ENCODE data around the gene TUB. TPM values are rescaled to one million over a fixed set of nuclear protein-coding genes. Genes with fewer than 3 reads are reported as not detected.

TUB gene
- total and polyA plus RNA-seq, 2 of the 13 experiments (the other 11 are each of a cell fraction or from before 2014, with no cell fraction given): 4.3 to 5.6 TPM

DNA sequence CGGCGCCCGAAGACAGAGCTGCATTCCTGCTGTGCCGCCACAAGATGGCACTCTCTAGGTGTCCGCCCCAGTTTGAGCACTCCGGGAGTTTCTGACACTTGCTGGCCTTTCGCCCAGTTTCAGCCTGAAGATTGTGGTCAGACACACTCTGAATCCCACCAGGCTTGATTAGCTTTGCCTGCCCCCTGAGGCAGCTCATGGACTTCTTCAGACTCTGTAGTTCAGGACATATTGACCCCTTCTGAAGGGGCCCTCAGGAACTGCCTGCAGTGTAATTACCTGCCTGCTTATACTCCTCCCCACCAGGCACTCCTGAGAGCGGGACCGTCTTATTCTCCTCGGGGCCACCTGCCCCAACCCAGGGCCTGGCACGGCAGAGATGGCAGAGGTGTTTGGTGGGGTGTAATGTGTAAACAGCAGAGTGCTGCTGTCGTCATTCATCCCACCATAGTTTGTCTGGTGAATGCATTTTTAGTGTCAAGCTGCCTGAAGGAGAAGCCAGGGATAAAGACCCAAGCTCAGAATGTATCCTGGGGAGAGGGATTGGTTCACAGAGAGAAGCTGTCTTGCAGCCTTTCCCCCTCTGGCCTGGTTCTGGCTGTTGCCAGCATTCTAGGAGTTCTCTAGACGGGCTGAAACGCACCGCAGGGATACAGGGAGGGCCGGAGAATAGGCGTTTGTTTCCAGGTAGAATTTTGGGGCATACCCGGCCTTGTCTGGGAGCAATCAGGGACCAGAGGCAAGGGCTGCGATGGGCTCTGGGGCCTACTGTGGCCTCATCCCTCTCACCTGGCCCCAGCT, 47.5 kb upstream of the TUB start (continued):
- TF ChIP-seq ZFY (CRISPR knock-in tag; IDR thresholded peaks at IDR 0.05) (no peak), HMGA1 (CRISPR knock-in tag; conservative IDR thresholded peaks at IDR 0.05) (no peak), GLI4 (CRISPR knock-in tag; IDR thresholded peaks at IDR 0.05; ENCODE audit: borderline replicate concordance) (no peak), TEAD3 (CRISPR knock-in tag; optimal IDR thresholded peaks at IDR 0.05; ENCODE audit: borderline replicate concordance) (peak; percentile 73), FOXK1 (CRISPR knock-in tag; IDR thresholded peaks at IDR 0.05; ENCODE audit: borderline replicate concordance, low read depth) (no peak), XRCC5 (optimal IDR thresholded peaks at IDR 0.05; ENCODE audit: low read length) (peak; percentile 77)
- TF ChIP-seq, protein P1, sequence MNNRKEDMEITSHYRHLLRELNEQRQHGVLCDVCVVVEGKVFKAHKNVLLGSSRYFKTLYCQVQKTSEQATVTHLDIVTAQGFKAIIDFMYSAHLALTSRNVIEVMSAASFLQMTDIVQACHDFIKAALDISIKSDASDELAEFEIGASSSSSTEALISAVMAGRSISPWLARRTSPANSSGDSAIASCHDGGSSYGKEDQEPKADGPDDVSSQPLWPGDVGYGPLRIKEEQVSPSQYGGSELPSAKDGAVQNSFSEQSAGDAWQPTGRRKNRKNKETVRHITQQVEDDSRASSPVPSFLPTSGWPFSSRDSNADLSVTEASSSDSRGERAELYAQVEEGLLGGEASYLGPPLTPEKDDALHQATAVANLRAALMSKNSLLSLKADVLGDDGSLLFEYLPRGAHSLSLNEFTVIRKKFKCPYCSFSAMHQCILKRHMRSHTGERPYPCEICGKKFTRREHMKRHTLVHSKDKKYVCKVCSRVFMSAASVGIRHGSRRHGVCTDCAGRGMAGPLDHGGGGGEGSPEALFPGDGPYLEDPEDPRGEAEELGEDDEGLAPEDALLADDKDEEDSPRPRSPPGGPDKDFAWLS (CRISPR knock-in tag; IDR thresholded peaks at IDR 0.05; ENCODE audit: borderline replicate concordance): no peak

DNA sequence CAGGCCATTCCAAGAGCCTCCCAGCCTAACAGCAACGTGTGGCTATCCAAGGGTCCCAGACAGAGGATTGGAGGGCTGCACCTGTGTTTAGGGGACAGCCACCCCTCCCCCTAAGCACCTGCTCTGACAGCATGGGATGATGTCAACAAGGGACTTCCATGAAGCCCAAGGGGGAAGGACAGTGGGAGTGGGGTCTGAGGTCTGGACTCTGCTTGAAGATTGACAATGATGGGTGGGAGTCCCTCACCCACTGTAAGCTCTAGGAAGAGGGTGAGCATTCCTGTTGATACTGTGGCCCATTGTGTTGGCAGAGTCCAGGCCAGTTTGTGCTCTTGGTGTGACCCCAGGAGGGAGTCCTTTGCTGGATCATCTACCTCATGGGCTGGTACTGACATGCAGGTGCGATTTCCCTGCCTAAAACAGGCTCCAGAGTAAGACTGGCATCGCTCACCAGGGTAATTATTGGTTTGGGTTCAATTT, 46.9 kb upstream of the TUB start:
- no peaks in the 10 kb centered on the region for H3K9me3 ChIP-seq (ENCODE audit: low read length)
- H3K4me1 ChIP-seq (ENCODE audit: insufficient read depth, low read length): no peaks in the 10 kb centered on the region
- in situ Hi-C loops (cut with HindIII; ENCODE audit: extremely low pct_ligation_motif_present, low pct_unique_long_range_greater_than_20kb) (loop anchor here (5.0 kb wide), 1 partner anchor 63 kb away; no protein-coding TSS in a partner anchor), intact Hi-C loops (cut with micrococcal nuclease; ENCODE audit: unreplicated experiment) (no loop called here)
- BruUV-seq (replicated peaks): no TSS peak
- no peak for ATAC-seq
- H2AFZ ChIP-seq (ENCODE audit: low read length): no peak overlapping the region
- no peaks in the 10 kb centered on the region for H3K79me2 ChIP-seq (ENCODE audit: insufficient read depth, low read length)
- DNase-seq (ENCODE audit: low spot score): no peak
- peaks cover 0 to 38% of the 10 kb centered on the region in 2 experiments; a peak in 4 of 5 replicates for H3K27me3 ChIP-seq (ENCODE audit: control insufficient read depth in 1 of 2, insufficient read depth in 2 of 2, low read length in 2 of 2)
- no peak overlapping the region for H3K4me3 ChIP-seq (replicated peaks in 1 of 3; ENCODE audit: insufficient read depth in 1 of 3, low read depth in 2 of 3, low read length in 3 of 3)
- no peak overlapping the region for H3K9ac ChIP-seq (ENCODE audit: insufficient read depth, low read depth, low read length)
- H3K27ac ChIP-seq (ENCODE audit: extremely low read length, insufficient read depth, low read length): no peak overlapping the region
- no peak overlapping the region for H3K4me2 ChIP-seq (ENCODE audit: low read depth, low read length)
- WGBS (ENCODE audit: low lambda C conversion rate): no CpG with 5 or more reads among the region's 3 CpGs
- no peaks in the 10 kb centered on the region for H3K36me3 ChIP-seq (replicated peaks in 1 of 2; ENCODE audit: control insufficient read depth in 1 of 2, insufficient read depth in 2 of 2, low read length in 2 of 2)
- ChIA-PET CTCF (ENCODE audit: low intra/inter-chr PET ratio, low total read pairs) (interaction anchor here (1.3 kb wide), 2 partner anchors 56 to 65 kb away, joined by 4 to 7 read pairs; no protein-coding TSS in a partner anchor), POLR2A (no interaction called here)
- no peaks in the 10 kb centered on the region for H4K20me1 ChIP-seq (ENCODE audit: insufficient read depth, low read length)
- FAIRE-seq: no peak
- TF ChIP-seq, protein P2, sequence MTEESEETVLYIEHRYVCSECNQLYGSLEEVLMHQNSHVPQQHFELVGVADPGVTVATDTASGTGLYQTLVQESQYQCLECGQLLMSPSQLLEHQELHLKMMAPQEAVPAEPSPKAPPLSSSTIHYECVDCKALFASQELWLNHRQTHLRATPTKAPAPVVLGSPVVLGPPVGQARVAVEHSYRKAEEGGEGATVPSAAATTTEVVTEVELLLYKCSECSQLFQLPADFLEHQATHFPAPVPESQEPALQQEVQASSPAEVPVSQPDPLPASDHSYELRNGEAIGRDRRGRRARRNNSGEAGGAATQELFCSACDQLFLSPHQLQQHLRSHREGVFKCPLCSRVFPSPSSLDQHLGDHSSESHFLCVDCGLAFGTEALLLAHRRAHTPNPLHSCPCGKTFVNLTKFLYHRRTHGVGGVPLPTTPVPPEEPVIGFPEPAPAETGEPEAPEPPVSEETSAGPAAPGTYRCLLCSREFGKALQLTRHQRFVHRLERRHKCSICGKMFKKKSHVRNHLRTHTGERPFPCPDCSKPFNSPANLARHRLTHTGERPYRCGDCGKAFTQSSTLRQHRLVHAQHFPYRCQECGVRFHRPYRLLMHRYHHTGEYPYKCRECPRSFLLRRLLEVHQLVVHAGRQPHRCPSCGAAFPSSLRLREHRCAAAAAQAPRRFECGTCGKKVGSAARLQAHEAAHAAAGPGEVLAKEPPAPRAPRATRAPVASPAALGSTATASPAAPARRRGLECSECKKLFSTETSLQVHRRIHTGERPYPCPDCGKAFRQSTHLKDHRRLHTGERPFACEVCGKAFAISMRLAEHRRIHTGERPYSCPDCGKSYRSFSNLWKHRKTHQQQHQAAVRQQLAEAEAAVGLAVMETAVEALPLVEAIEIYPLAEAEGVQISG (CRISPR knock-in tag; IDR thresholded peaks at IDR 0.05): no peak
- TF ChIP-seq CHCHD3 (CRISPR knock-in tag; IDR thresholded peaks at IDR 0.05): no peak
- no peak for TF ChIP-seq RARA (CRISPR knock-in tag; IDR thresholded peaks at IDR 0.05)
- TF ChIP-seq, protein P3, sequence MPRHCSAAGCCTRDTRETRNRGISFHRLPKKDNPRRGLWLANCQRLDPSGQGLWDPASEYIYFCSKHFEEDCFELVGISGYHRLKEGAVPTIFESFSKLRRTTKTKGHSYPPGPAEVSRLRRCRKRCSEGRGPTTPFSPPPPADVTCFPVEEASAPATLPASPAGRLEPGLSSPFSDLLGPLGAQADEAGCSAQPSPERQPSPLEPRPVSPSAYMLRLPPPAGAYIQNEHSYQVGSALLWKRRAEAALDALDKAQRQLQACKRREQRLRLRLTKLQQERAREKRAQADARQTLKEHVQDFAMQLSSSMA (CRISPR knock-in tag; IDR thresholded peaks at IDR 0.05): no peak
- TF ChIP-seq NKX3-1 (CRISPR knock-in tag; IDR thresholded peaks at IDR 0.05): no peak
- TF ChIP-seq, protein P4, sequence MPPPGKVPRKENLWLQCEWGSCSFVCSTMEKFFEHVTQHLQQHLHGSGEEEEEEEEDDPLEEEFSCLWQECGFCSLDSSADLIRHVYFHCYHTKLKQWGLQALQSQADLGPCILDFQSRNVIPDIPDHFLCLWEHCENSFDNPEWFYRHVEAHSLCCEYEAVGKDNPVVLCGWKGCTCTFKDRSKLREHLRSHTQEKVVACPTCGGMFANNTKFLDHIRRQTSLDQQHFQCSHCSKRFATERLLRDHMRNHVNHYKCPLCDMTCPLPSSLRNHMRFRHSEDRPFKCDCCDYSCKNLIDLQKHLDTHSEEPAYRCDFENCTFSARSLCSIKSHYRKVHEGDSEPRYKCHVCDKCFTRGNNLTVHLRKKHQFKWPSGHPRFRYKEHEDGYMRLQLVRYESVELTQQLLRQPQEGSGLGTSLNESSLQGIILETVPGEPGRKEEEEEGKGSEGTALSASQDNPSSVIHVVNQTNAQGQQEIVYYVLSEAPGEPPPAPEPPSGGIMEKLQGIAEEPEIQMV (CRISPR knock-in tag; IDR thresholded peaks at IDR 0.05; ENCODE audit: low read depth): no peak
- TF ChIP-seq ZNF782 (CRISPR knock-in tag; IDR thresholded peaks at IDR 0.05; ENCODE audit: borderline replicate concordance): no peak

Measured in HepG2 (cell line).